Activated CD4-positive, alpha-beta T cell treated with anti-CD3 and anti-CD28 coated beads for 4 hours (primary cell): ENCODE measurements around the gene DGCR6L.
A peak's percentile ranks its signal among the peaks of the same experiment; 100 is the strongest.
"Not testable (repeated sequence)": the region's sequence is repeated elsewhere in the genome, so short reads cannot be mapped to it uniquely, and the experiment has no call there.

Source experiments
- DNase-seq, 2 donors: peaks; one replicate each; pipeline ENCODE4 v3.0.0-alpha.2; 2020

Gene DGCR6L

GRCh38 chr22:20291249-20291586 is 28.6 kb downstream of the DGCR6L start:
- no peak for DNase-seq

DNA sequence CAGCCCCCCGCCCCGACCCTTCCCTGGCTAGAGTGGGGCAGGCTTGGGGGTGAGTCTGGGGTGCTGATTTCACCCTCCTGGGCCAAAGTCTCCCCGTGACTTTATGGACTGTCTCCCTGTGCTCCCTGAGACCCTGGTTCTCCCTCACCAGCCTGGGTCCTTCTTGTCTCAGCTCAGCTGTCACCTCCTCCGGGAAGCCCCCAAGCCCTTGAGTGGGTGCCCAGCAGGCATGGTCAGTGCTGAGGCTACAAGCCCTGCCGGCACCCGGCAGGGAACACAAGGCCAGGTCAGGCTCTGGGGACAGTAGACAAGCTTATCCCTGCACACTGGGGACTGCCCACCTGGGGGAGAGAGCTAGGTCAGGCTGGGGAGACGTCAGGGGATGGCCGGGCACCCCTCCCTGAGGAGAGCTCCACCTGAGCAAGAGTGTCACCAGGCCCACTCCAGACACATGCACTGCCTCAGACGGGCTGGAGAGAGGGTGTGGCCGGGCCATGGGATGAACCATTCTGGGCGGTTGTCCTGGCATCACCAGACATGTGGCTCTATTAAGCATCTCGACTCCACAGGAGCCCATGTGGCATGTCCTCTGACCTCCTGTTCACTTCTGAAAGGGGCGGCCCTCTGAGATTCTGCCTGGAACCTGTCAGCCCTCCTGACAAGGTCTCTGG is 29.1 kb downstream of the DGCR6L start:
- DNase-seq = no peak

- DNase-seq = no peak
Observed at GRCh38 chr22:20290045-20290392, 29.8 kb downstream of the DGCR6L start.

- DNase-seq = not testable (repeated sequence)
Observed at GRCh38 chr22:20289182-20290044, 30.4 kb downstream of the DGCR6L start.

DNA sequence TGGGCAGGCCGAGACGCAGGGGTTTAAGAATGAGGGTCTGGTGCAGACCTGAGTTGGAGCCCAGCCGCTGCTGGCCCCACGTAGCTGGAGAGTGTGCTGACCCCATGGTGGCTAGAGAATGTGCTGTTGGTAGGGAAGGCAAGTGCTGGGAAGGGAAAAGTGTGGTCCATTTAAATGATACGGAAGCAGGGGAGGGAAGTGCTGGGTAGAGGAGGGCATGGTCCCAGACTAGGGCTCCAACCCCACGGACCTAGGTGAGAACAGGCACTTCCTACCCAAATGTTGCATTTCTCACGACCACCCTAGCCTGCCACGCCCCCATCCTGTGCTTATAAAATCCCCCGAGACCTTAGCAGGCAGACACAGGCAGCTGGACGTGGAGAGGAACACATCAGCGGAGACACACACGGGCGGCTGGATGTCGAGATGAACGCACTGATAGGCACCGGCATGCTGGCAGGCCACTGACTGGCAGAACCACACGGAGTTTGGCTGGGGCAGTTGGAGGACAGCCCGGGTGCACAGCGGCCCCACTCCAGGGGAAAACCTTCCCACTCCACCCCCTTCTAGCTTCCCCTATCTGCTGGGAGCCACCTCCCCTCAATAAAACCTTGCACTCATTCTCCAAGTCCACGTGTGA is 33.0 kb downstream of the DGCR6L start:
- DNase-seq = not testable (repeated sequence)

GRCh38 chr22:20286312-20286660 is 33.6 kb downstream of the DGCR6L start:
- DNase-seq = not testable (repeated sequence)

GRCh38 chr22:20285473-20286311 is 34.2 kb downstream of the DGCR6L start:
- peak; percentile 68 to 69 for DNase-seq

DNA sequence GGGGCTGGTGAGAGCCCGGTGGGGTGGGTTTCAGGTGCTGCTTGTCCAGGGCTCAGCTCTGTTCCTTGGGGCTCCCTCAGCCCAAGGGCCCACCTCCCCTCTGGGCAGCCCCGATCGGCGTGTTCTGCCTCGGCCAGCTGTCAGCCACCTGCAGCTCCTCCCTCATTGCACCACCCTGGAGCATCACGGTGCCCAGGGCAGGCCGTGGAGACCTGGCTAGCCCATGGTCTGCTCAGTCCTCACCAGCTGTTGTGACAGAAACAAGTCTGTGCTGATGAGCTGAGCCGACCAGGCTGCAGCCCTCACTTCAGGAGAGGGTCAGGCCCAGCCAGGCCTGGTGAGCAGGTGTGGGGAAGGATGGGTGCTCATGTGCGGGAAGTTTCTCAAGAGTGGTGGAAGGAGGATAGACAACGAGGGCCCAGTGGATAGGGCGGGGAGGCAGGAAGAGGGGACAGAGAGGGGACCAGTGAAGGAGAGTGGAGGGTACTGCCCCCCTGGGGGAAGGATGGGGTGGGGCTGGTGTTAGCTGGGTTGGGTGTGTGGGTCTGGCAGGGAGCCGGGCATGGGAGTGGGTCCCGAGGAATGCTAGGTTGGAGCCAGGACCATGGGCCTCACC is 35.3 kb downstream of the DGCR6L start:
- no peak for DNase-seq

GRCh38 chr22:20283674-20284066 is 36.2 kb downstream of the DGCR6L start:
- DNase-seq = no peak

GRCh38 chr22:20282901-20283673 is 36.8 kb downstream of the DGCR6L start:
- no peak for DNase-seq

GRCh38 chr22:20281891-20282290 is 38.0 kb downstream of the DGCR6L start:
- DNase-seq = no peak

DNA sequence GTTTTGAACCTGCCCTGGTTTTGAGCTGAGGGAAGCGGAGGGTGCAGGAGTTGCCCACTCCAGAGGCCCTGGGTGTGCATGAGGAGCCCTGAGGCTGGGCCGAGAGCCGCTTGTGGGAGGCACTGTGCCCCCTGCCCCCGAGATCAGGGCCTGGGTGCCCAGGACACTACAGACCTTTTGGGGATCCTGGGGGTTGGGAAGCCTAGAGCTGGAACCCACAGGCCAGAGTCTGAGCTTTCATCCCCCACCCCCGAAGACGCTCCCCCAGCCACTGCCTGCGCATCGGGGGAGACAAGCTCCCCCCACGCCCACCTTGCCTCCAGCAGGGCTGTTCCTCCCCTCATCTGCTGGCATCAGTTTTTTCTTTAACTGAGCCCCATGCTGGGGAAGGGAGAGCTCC is 38.4 kb downstream of the DGCR6L start:
- DNase-seq = not testable (repeated sequence)

DNA sequence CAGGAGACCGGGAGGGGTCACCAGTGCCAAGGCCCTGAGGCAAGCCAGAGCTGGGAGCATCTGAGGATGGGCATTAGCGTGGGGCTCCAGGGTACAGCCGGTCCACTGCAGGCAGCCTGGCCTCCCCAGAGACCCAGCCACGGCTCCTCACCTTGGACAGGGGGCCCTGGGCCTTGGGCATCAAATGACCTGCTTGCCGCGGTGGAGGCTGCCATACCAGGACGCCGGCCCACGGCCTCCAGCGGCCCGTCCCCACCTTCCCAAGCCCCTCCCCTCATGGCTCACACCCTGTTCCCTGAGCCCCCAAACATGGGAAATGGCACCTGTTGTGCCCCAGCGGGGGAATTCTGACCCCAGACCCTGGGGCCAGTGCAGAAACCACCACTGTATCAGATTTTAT is 39.0 kb downstream of the DGCR6L start:
- DNase-seq = no peak

DNA sequence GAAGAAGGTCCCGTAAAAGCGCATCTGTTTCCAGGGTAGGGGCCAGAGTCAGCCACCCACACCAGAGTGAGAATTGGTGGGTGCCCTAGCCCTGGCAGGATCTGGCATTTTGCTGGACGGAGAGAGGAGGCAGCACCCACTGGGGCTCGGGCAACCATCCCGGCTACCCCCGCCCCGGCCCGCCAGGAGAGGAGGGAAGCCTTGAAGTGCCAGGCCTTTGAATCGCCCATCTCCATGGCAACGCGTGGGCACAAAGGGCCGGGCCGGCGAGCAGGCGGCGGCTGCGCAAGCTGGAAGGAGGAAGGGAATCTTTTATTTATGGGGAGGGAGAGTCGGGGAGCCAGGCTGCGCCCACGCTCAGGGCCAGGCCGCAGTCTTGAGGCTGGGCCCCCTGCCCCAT is 39.7 kb downstream of the DGCR6L start:
- DNase-seq = not testable (repeated sequence)

GRCh38 chr22:20279662-20280134 is 40.2 kb downstream of the DGCR6L start:
- DNase-seq = no peak

GRCh38 chr22:20278726-20279490 is 41.0 kb downstream of the DGCR6L start:
- DNase-seq = not testable (repeated sequence)

DNA sequence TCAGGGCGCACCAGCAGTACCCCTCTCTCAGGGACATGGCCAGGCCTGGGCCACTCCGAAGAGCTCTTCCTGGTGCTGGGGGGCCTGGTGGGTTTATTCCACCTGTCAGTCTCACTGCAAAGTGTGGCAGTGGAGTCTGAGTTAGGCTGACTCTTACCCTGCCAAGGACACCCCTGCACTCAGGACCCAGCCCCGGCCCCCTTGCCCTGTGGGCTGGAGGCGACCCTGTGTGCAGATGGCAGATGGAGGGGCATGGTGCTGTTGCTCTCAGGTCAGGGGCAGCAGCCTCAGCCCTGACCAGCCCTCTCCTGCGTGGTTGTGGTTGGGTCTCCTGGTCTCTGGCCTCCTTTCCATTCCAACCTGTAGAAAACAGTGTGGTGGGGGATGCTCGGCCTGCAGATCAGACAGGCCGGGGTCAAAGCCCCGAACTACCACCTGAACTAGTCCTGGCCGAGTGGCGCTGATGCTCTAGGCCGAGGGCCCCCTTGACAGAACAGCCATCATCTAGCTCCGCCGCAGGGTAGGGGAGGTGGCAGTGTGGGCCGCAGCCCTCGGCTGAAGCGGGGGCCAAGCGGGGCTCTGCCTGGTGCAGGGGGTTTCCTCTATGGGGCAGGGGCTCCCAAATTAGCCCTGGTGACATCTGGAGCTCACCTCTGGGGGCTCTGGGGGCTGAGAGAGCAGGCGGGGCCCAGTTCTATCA is 41.8 kb downstream of the DGCR6L start:
- not testable (repeated sequence) for DNase-seq

GRCh38 chr22:20276468-20276867 is 43.4 kb downstream of the DGCR6L start:
- DNase-seq = no peak

GRCh38 chr22:20275836-20276235 is 44.0 kb downstream of the DGCR6L start:
- DNase-seq = no peak

- DNase-seq = not testable (repeated sequence)
Observed at GRCh38 chr22:20275325-20275724, 44.5 kb downstream of the DGCR6L start.
